Stimulated activated CD4-positive, alpha-beta T cell treated with anti-CD3 and anti-CD28 coated beads, Interleukin-15, amount 100 ng/mL, for 1 hour (primary cell): ENCODE data around the gene PALLD.

Experiments
- DNase-seq, 2 donors: peaks; one replicate each; pipeline ENCODE4 v3.0.0-alpha.2; 2020; ENCODE audit warnings: low read depth in 1 of 2, low spot score in 1 of 2

The PALLD gene

DNA sequence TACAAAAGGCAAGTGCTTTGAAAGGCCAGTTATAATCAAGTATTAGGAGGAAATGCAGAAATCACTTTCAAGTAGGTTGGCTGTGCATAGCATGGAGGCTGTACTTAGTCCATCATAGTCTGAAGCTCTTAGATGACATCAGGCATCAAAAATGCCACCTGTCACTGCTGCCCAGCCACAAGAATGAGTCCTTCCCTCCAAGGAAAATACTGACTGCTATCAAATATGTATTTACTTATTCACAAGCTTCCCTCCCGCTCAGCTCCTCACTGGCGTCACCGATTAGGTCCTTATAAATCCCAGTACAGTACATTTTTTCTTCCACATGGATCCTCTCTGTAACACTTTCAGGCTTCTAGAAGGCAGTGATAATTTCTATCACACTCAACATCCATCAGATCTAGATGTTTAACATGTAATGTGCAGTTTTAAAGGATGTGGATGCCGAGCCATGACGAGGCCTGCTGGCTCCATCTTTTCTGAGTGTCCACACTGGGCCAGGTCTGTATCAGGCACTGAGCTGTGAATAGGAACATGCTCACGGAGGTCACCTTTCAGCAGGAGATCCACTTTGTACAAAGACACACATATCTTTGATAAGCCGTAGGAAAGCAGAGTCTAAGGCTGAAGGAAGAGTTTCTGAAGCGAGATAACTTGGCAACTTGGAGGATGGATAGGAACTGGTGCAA, 121.9 kb downstream of the PALLD start:
- no peak for DNase-seq

DNA sequence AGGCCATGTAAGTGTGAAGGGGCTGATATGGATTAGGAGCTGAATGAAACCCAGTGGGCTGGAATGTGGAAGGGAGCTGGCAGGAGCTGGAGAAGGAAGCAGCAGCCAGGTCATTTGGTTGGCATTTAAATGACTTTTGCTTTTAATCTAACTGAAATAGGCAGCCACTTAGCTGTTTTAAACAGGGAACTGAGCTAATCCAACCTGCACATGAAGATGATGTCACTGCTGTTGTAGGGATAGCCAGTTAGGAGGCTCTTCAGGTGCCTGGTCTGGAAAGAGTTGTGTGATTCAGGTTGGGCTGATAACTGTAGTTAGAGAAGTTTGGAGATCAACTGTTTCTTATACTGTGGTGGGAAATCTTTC, 122.4 kb downstream of the PALLD start:
- DNase-seq = no peak

DNA sequence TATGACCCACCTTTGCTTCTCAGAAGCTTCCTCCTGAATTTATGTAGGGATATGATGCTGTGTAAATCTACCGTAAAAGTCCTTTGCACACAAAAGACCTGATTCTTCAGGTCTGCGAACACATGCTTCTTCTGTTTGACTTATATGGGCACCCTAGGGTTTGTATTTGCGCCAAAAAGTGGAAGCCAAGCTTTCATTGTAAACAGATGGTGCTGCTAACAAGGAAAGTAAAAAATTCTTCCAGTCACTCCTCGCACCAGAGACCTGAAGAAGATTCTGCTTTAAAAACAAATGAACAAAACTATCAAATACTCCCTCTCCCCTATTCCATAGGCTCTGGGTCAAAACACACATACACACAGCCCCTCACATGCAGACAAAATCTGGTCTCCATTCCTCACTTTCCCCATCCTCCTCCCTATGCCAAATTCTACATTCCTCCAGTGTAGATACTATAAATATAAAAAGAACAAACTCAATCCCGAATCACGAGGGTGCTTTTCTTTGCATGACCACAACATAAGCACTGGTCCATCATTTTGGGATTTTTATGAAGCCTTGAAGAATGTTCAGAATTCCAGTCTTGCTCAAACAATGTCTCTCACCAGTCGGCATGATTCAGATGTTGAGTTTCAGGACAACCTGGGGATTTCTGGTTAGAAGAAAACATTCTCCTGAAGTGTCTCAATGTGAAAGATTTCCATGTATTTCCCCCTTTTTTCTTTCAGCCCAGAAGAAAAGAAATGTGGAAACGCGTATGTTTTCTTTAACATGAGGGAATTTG, 125.1 kb downstream of the PALLD start:
- no peak for DNase-seq

DNA sequence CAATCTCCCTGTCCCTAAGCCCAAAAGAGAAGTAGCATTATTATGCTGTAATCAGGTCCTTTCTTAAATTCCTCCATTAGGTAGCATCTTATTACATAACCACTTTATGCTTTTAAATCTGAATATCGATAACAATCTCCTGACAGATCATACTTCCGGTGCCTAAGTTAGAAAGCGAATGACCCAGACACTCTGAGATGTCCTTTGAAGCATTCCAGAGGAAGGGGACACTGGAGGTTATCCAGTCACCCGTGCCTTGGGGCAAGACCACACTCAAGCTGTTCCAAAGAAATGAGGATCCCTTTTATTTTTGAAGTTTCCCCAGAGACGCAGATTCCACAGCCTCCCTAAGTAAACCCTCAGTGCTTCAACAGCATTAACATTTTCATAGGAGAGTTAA, 125.7 kb downstream of the PALLD start:
- no peak for DNase-seq

DNA sequence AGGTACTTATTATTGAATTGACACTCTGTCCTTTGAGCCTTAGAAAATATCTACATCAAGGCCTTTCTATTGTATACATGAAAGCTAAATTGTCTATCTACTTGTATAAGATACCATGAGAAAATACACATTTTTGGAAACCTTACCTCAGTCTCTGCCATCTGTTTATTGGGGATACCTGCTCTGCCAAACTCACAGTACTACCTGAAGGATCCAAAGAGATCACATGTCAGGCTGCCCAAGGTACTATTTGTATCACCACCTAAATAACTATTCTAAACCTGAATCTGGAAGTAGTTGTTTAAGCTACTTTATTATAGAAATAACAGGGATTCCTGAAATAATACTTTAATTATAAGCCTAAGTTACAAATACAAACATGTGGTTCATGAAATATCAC, 126.2 kb downstream of the PALLD start:
- no peak for DNase-seq

DNA sequence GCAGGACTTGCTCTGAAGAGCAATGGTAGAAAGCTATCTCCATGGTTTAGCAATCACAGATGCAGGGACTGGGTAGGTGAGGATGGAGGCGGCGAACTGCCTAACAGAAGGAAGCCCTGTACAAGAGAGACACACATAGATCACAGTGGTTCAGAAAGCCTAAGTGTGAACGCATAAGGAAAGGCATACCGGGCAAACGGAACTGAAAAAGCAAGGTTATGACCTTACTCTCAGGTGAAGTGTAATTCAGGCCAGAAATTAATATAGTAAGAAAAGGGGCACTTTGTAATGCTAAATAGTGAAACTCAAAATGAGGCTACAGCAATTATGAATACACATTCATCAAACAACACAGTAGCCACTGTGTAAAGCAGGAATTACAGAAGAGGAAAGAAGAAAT, 126.6 kb downstream of the PALLD start:
- no peak for DNase-seq

DNA sequence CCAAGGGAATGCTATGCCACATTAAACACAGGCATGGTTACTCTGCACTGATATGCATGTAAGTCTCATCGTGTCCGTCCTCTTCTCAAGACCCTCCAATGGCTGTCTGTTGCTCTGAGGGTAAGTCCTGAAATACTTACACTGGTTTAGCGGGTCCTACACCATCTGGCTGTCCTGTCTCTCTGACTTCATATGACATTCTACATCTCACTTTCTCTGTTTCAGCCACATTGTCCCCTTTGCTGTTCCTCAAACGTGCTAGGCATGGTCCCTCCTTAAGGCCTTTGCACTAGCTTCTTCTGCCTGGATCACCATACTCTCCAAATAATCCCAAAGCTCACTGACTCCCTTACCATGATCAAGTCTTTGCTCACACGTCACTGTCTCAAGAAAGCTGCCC, 131.4 kb downstream of the PALLD start:
- DNase-seq = no peak

DNA sequence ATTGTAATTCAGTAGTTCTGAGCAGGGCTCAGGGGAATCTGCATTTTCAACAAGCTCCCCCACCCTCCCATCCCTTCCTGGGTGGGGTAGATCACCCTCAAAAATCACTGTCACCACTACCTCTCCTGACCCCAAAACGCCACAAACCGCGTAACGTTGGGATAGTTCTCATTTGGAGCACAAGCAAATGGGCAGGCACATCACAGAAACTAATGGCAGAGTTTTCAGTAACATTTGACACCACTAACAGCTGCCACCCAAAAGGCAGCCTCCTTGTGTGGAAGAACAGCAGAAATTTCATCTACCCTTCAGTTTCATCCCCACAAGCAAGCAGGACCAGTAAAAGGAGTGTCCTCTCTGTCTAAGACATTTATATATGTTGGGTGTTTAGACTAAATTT, 132.7 kb downstream of the PALLD start:
- no peak for DNase-seq

DNA sequence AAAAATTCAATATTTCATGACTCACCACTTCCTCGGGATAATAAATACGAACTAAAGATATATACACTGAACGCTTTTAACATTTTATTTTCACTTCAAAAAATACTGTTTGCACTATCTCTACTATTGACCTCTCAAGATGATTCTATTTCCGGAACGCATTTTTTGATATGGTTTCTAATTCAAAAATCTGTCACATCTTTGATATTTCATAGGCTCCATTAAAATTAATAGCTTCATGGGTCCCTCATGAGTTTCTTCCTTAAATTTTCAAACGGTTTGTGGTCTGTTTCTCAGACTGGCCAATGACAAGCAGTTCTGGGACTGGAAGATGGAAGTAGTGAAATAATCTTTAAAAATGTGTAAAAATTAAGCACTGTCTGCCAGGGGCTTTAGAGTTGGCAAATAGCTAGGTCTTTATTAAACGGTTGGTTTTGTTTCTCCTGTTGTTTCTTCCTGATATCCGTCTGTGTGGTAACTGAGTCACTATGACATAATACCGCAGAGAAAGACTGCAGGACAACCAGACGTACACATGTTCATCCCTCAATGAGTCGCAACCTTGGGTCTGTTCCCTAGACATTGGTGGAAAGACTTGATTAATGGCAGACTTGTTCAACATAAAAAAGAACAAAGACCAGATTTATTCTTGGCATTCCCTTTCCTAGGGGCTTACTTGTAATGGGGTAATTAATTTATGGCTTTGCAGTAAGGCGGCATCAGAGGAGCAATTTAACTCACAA, 133.8 kb downstream of the PALLD start:
- no peak for DNase-seq

DNA sequence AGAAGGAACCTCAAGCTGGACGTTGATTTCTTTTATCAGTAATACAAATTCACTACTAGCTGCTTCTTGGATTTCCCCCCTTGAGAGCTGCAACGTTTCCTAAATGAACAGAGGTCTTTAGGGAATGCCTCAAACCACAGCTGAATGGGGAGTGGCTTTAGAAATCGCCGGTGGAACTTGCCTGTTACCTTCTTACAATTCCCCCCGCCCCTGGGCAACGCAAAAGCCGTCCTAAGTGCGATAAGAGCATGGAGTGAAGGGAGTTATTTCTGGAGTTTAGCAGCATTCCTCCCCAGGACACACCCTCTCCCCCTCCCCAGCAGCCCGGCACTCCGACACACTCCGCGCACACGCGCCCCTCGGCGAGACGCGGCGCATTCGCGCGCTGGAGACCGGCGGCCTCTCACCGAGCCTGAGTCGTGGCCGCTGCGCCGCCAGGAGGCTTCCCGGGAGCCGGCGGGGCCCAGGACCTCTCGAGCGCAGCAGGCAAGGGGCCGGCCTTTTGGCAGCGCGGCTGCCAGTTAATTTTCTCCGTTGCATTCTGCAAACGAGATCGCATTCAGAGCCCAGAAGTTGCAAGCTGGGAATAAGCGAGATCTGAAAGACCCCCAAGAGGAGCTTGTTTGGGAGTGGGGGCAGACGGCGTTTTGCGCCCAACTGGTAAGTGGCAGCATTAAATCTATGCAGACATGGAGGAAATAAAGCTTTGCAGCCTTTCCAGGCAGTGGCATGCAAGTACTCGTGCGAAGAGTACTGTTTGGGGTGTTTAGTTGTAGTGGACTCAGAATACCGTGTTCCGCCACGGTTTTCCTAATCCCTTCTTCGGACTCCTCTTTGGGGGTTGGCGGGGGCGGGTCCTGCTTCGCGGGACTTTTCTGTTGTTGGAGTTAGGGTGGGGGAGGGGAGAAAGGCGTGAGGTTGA, 134.7 kb downstream of the PALLD start:
- DNase-seq = no peak

DNA sequence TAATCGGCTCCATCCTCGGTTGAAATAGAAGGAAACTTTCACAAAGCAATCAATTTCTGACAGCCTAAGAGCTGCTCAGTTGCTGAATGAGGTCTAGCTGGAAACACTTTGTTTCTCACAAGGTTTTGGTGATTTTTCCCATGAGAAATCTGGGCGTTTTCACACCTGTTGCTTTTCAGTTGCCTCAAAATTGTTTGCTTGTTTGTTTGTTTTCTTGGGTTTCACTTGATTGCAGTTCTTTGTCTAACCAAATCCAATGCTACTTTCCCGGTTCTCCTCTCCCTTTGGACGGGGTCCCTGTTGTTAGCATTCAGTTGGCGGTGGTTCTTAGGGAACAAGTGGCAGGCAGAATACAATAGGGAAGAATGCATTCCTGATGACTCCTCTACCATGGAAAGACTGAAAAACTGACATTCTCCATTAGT, 135.5 kb downstream of the PALLD start:
- no peak for DNase-seq

DNA sequence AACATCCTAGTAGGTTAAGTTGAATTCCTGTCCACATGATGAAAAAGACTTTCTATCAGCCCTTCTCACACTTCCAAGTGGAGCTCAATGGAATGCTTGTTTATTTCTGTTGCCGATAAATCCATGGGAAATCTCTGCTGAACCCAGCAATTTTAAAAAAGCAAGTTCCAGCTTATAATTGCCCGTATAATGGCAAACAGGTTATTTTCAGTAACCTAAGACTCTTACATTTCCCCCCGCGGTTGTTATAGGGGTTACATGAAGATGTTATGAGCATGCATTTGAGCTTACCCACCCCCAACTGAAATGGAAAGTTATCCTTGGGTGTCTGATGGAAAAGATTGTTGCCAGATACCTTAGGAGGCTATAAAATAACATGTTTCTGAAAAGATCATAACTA, 136.2 kb downstream of the PALLD start:
- DNase-seq = no peak

DNA sequence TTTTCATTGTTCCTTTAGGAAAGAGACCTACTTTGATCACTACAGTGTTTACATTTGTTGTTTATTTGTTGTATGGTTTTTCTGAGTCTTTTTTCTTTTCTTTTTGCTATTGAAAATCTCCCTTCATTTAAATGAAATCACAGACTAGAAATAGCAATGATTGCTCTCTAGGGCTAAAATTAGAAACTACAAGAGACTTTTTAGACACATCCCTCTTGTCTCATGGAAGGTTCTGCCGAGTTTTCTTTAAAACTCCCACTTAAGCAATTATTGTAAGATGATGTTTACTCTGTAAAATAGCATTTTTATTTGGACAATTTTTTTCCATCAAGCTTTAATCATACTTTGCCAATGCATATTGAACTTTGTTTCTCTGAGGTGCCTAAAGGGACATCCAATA, 136.6 kb downstream of the PALLD start:
- DNase-seq = no peak

DNA sequence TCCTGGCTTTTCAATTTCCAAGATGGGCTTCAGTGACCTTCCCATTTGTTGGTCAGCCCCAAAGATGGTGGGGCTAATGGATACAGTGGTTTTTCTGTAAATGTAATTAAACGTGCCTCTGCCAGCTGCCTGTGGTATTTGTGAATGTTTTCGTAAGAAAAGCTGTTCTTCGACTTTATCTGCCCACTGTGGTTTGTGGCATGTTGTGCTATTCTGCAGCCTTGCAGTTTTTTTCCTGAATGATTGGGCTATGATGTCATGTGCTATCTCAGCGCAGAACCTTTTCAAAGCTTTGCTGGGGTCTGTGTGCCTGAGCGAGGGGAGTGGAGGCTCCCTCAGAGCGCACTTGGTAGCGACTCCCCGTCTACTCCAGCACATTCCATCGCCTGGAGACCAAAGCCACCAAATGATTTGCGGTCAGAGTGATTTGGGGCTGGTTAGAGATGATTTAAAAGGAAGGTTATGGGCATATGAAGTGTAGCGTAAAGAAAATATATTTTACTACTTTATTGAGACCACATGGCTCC, 137.5 kb downstream of the PALLD start:
- no peak for DNase-seq

DNA sequence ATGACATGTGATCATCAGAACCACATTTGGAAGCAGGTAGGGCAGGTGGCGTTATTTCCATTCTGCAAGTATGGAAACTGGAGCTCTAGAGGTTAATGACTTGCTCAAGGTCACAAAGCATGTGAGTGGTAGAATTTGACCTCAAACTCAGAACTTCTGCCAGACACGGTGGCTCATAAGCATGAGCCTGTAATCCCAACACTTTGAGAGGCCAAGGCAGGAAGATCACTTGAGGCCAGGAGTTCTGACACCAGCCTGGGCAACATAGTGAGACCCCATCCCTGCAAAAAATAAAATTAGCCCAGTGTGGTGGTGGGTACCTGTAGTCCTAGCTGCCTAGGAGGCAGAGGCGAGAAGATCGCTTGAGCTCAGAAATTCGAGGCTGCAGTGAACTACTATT, 139.2 kb downstream of the PALLD start:
- DNase-seq = no peak

DNA sequence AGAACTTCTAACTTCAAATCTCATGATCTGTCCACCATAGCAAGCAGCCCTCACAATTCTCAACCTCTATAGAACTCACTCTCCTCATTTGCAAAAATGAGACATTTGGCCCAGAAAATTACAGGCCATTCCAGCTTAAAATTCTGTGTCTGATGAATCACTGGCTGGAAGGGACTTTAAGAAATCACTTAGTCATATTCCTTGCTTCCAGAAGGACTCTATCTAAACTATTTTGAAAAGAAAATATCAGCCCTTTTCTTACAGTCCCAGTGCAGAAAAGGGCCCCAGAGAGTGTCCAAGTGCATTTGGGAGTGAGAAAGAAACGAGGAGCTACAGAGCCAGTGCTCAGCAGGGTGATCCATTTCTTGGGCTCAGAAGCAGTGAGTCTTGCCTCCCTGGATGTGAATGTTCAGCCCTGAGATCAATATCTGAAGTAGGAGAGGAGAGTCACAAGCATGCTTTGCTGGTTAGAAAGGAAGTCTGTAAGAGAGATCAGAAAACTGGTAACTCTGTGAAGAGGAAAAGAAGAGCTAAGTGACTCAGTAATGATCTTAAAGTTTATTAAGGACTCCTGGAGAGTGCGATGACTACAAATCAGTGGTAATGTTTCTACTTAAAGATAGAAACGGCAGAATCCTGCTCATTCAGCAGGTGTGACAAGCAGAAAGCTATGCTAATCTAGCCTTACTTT, 139.8 kb downstream of the PALLD start:
- DNase-seq = no peak

DNA sequence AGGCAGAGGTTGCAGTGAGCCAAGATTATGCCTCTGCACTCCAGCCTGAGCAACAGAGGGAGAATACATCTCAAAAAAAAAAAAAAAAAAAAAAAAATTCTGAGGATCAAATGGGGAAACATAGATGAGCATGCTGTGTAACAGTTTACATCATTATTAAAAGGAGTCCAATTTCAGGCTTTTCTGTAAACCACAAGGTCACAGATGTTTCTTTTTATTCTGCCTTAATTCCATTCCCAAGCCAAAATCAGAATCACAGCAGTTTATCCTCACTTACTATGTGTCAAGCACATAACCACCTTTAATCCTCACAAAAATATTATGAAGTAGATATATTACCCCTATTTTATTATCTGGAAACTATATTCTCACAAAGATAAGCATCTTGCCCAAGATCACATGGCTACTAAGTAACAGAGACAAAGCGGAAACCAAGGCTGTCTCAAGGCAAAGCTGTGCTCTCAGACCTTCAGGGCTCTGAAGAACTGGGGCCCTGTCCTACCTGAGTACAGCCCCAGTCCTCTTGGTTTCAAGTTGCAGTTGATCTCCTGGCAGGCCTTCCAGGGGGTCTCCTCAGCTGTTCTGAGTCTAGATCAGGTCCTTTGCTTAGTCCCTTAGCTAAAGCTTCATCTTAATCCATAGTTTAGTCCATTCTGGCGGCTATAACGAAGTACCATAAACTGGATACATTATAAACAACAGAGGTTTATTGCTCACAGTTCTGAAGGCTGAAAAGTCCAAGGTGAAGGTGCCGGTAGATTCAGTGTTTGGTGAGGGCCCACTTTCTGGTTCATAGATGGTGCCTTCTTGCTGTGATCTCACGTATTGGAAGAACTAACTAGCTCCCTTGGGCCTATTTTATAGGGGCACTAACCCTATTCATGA, 141.3 kb downstream of the PALLD start:
- no peak for DNase-seq

DNA sequence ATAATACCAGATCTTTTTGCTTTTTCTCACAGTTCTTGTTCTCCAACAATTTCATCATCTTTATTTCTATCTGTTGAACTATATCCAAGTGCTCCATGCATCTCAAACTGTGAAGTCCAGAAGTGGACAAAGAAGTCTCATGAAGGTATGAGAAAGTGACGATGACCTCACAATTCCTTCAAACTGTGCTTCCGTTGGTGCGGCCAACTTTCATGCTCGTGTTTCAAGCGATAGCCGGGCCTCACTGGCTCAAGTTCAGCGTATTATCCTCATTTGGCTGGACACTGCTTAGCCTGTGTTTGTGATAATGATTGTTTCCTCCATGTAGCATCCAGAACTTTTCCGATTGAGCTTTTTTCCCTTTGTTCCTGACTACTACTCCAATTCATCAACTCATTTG, 143.1 kb downstream of the PALLD start:
- DNase-seq = no peak

DNA sequence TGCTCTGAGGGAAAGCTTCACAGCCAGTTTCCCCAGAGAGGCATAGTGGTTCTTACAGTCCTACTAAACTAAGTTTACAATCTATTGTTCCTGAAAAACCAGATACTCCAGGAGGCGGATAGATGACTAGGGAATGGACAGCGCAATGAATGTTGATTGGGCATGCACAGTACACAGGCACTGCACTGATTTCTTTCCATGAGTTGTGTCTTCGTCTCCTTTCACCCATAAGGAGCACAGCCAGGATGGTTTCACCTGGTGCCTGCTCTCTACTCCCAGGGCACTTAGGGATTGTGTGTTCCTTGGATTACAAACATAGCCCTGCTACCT, 144.9 kb downstream of the PALLD start:
- DNase-seq = no peak

DNA sequence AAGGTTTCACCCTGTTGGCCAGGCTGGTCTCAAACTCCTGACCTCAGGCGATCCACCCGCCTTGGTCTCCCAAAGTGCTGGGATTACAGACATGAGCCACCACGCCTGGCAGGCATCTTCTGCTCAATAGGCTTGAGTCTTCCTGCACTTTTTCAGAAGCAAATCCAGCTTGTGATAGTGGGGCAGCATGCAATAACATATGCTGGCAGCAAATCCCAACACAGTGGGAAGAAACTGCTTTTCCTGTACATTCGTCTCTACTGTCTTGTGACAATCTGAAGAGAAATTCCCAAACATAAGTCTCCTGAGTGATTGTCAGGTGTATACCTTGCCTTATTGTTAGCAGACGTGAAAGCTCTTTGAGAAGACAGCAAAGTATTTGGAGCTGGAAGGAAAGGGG, 145.7 kb downstream of the PALLD start:
- no peak for DNase-seq
